Stimulated activated naive CD8-positive, alpha-beta T cell treated with anti-CD3 and anti-CD28 coated beads, Interleukin-15, Interleukin-2, amounts not matched to agents 100 ng/mL and 50 ng/mL, for 24 hours (primary cell): ENCODE measurements around the gene SCNN1G.
"Not testable (repeated sequence)": the region's sequence is repeated elsewhere in the genome, so short reads cannot be mapped to it uniquely, and the experiment has no call there.

Experiments used
- H3K27ac Mint-ChIP-seq: one replicate; pipeline ENCODE4 v1.8.0; 2021; ENCODE audit warnings: mild to moderate bottlenecking, mixed read lengths
- H3K27me3 Mint-ChIP-seq: one replicate; pipeline ENCODE4 v1.8.0; 2021; ENCODE audit warnings: mixed read lengths
- H3K36me3 Mint-ChIP-seq: one replicate; pipeline ENCODE4 v1.8.0; 2021; ENCODE audit warnings: low read depth, mixed read lengths
- H3K4me1 Mint-ChIP-seq: one replicate; pipeline ENCODE4 v1.8.0; 2021; ENCODE audit warnings: low read depth, mixed read lengths
- H3K4me3 Mint-ChIP-seq: one replicate; pipeline ENCODE4 v1.8.0; 2021; ENCODE audit warnings: mild to moderate bottlenecking, mixed read lengths
- H3K9me3 Mint-ChIP-seq: one replicate; pipeline ENCODE4 v1.8.0; 2021; ENCODE audit warnings: mixed read lengths

Gene SCNN1G

DNA sequence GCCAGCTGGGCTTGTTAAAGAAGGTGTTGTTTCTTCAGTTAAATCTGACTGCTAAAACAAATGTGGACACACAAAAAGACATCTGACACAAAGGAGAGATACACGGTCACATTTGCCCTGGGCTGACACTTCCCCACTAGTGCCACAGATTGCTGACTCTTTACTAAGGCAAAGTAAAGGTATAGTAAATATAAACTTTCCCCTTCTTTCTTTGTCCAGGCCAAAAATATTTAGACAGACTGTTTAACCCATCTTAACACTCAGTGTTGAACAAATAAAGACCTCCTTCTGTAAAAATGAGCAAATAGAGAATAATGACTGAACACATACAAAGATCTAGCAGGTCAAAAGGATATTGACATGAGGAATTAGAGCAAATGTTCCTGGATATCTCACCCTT is 58.4 kb downstream of the SCNN1G start:
- H3K9me3 Mint-ChIP-seq: no peaks in the 10 kb centered on the region
- no peak overlapping the region for H3K4me3 Mint-ChIP-seq
- no peaks in the 10 kb centered on the region for H3K4me1 Mint-ChIP-seq
- H3K27me3 Mint-ChIP-seq: peaks cover 17% of the 10 kb centered on the region
- no peak overlapping the region for H3K27ac Mint-ChIP-seq
- H3K36me3 Mint-ChIP-seq: no peaks in the 10 kb centered on the region

DNA sequence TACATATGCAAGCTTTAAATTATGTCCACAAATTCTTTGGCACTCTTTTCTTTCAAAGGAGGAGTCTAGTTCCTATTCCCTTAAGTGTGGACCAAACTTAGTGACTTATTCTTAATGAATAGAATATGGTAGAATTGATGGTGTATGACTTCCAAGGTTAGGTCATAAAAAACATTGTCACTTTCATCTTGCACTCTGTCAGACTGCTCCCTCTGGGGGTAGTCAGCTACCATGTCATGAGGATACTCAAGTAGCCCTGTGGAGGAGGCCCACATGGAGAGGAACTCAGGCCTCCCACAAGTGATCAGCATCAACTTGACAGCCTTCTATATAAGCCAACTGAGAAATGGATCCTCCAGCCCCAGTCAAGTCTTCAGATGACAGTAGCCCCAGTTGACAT is 61.6 kb downstream of the SCNN1G start:
- Mint-ChIP-seq H3K36me3 (no peaks in the 10 kb centered on the region), H3K27ac (no peak overlapping the region), H3K4me3 (no peak overlapping the region), H3K27me3 (peaks cover 11% of the 10 kb centered on the region), H3K9me3 (no peaks in the 10 kb centered on the region), H3K4me1 (no peaks in the 10 kb centered on the region)

DNA sequence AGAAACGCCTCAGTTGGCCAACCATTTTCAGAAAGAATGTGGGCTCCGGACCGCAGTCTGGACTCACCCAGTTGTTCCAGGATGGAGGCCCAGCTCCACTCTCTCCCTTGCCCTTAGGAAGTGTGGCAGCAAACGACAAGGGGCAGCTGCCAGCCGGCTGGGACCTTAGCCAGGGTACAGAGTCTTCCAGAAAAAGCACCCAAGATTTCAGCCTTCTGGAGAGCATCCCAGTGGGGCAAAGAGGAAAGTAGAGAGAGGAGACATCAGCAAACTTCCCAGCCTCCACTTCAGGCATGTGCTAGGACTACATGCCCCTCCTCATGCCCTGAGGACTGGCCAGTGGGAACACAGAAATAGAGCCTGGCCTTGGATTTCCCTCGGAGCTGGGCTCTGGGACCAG is 62.7 kb downstream of the SCNN1G start:
- H3K36me3 Mint-ChIP-seq: no peaks in the 10 kb centered on the region

DNA sequence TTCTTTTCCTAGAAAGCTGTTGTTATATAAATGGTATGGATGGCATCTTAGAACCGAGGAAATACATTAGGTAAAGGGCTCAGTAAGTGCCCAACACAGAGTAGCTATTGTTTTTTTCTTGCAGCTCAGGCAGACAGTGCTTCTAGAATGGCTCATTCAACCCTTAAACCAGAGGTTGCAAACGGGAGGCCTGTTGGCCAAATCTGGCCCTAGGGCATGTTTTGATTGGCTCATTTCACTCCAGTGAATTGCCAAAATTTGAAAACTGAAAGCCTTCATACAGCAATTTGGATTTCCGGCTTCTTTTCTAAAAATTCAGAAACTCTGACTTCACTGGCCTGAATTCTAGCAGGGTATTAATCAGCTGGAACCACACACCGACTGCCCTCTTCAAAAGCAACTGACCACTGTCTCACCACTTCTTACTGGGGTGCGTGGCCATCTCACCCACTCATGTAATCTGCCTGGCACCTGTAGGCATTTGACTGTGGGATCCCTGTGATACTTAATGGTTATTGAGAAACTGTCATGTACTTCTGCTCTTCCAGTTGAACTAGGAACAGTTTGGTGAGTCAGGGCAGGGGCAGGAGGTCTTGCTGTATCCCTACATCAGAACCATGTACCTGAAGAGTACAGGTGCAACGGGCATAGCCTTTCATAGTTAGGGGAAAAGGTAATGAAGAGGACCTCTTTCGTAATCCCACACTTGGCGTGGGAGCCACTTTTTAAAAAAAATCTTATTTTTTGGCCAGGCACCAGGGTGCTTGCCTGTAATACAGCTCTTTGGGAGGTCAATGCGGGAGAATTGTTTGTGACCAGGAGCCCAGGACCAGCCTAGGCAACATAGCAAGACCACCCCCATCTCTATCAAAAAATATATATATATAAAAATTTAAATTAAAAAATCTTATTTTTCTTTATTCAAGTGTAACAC is 66.0 kb downstream of the SCNN1G start:
- Mint-ChIP-seq H3K4me1 (no peaks in the 10 kb centered on the region), H3K27ac (no peak overlapping the region), H3K9me3 (no peaks in the 10 kb centered on the region), H3K27me3 (no peaks in the 10 kb centered on the region), H3K4me3 (no peak overlapping the region), H3K36me3 (no peaks in the 10 kb centered on the region)

More for the DNA sequence above, 62.7 kb downstream of the SCNN1G start:
- H3K4me1 Mint-ChIP-seq: no peaks in the 10 kb centered on the region
- no peaks in the 10 kb centered on the region for H3K9me3 Mint-ChIP-seq
- H3K27ac Mint-ChIP-seq: no peak overlapping the region
- H3K4me3 Mint-ChIP-seq: no peak overlapping the region
- peaks cover 7% of the 10 kb centered on the region for H3K27me3 Mint-ChIP-seq

DNA sequence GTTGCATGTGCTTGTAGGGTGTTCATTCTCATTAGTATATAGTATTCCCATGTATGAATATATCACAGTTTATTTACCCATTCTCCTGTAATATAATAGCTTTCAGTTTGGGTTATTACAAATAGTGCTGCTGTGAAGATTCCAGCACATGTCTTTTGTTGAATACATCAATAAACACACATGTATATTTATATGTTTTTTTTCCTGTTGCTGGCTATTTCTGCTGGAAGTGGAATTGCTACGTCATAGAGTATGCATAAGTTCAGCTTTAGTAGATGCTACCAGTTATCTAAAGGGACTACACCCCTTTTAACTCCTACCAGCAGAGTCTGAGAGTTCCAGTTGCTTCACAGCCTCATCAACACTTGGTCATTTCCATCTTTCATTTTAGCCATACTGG is 67.3 kb downstream of the SCNN1G start:
- no peaks in the 10 kb centered on the region for H3K36me3 Mint-ChIP-seq
- no peak overlapping the region for H3K27ac Mint-ChIP-seq
- H3K4me3 Mint-ChIP-seq: no peak overlapping the region
- H3K4me1 Mint-ChIP-seq: no peaks in the 10 kb centered on the region
- no peaks in the 10 kb centered on the region for H3K9me3 Mint-ChIP-seq
- no peaks in the 10 kb centered on the region for H3K27me3 Mint-ChIP-seq

GRCh38 chr16:23252310-23252709 is 69.8 kb downstream of the SCNN1G start:
- H3K9me3 Mint-ChIP-seq: no peaks in the 10 kb centered on the region
- H3K4me3 Mint-ChIP-seq: no peak overlapping the region
- H3K4me1 Mint-ChIP-seq: no peaks in the 10 kb centered on the region
- no peak overlapping the region for H3K27ac Mint-ChIP-seq
- H3K27me3 Mint-ChIP-seq: peaks cover 7% of the 10 kb centered on the region
- H3K36me3 Mint-ChIP-seq: no peaks in the 10 kb centered on the region

DNA sequence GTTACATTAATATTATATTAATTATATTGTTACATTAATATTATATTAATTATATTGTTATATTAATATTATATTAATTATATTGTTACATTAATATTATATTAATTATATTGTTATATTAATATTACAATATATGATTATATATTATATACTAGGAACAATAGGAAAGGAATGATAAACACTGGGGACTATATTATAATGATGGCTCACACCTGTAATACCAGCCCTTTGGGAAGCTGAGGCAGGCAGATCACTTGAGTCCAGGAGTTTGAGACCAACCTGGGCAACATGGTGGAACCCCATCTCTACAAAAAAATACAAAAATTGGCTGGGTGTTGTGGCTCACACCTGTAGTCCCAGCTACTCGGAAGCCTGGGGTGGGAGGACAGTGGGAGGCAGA is 71.1 kb downstream of the SCNN1G start:
- not testable (repeated sequence) for H3K27ac Mint-ChIP-seq, H3K4me1 Mint-ChIP-seq, H3K4me3 Mint-ChIP-seq, H3K36me3 Mint-ChIP-seq, H3K9me3 Mint-ChIP-seq
- H3K27me3 Mint-ChIP-seq: peaks cover 14% of the 10 kb centered on the region

- Mint-ChIP-seq H3K36me3 (no peaks in the 10 kb centered on the region), H3K4me1 (no peaks in the 10 kb centered on the region), H3K27me3 (peaks cover 14% of the 10 kb centered on the region), H3K4me3 (no peak overlapping the region), H3K27ac (no peak overlapping the region), H3K9me3 (no peaks in the 10 kb centered on the region)
These were observed 71.8 kb downstream of the SCNN1G start for GRCh38 chr16:23254338-23254737.

GRCh38 chr16:23255000-23255399 is 72.5 kb downstream of the SCNN1G start:
- no peaks in the 10 kb centered on the region for H3K9me3 Mint-ChIP-seq
- no peaks in the 10 kb centered on the region for H3K36me3 Mint-ChIP-seq
- no peak overlapping the region for H3K27ac Mint-ChIP-seq
- H3K27me3 Mint-ChIP-seq: peaks cover 14% of the 10 kb centered on the region
- no peaks in the 10 kb centered on the region for H3K4me1 Mint-ChIP-seq
- H3K4me3 Mint-ChIP-seq: no peak overlapping the region

DNA sequence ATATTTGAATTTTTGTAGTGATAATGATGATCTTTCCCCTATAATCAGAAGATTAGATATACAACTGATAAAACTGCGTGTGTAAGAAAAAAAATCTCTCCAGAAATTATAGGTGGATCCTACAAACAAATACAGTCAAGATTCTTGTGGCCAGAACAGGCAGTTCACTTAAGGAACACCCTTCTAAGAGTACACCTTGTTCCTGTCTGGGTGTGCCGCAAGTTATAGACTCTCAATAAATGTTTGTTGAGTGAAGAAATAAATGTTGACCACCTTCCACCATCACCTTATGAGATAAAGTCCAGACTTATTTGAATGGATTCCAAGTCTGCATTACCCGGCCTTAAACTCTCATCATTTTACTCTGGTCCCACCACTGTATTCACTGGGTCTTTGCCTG is 73.9 kb downstream of the SCNN1G start:
- peaks cover 14% of the 10 kb centered on the region for H3K27me3 Mint-ChIP-seq
- H3K36me3 Mint-ChIP-seq: no peaks in the 10 kb centered on the region
- no peak overlapping the region for H3K4me3 Mint-ChIP-seq
- no peak overlapping the region for H3K27ac Mint-ChIP-seq
- no peaks in the 10 kb centered on the region for H3K4me1 Mint-ChIP-seq
- H3K9me3 Mint-ChIP-seq: no peaks in the 10 kb centered on the region

DNA sequence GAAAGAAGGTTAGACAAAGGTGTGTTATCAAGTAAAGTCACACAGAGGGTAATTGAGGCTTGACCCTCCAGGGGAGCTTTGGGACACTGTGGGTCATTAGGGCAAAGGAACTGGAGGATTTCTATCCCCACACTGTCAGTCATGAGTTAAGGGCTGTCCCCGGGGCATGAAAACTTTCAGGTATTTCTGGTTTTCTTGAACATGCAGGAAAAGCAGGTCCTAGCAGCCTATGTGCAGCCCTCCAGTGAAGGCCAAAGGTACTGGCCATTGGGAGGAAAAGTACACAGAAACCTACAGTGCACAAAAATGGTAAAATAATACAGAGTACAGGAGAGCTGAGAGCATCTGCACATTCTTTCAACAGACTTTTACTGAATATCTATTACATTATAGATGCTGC is 75.1 kb downstream of the SCNN1G start:
- H3K27me3 Mint-ChIP-seq: peaks cover 14% of the 10 kb centered on the region
- H3K9me3 Mint-ChIP-seq: no peaks in the 10 kb centered on the region
- H3K27ac Mint-ChIP-seq: no peak overlapping the region
- H3K36me3 Mint-ChIP-seq: no peaks in the 10 kb centered on the region
- no peaks in the 10 kb centered on the region for H3K4me1 Mint-ChIP-seq
- no peak overlapping the region for H3K4me3 Mint-ChIP-seq

- no peaks in the 10 kb centered on the region for H3K4me1 Mint-ChIP-seq
- H3K4me3 Mint-ChIP-seq: no peak overlapping the region
- peaks cover 19% of the 10 kb centered on the region for H3K27me3 Mint-ChIP-seq
- H3K27ac Mint-ChIP-seq: no peak overlapping the region
- no peaks in the 10 kb centered on the region for H3K36me3 Mint-ChIP-seq
- H3K9me3 Mint-ChIP-seq: no peaks in the 10 kb centered on the region
These were observed 76.3 kb downstream of the SCNN1G start for GRCh38 chr16:23258919-23259237.
